Muscle of back (tissue), 11 donors: ENCODE results near the gene MRC2. TPM values are rescaled to one million over a fixed set of nuclear protein-coding genes. Genes with fewer than 3 reads are reported as not detected.
A peak's percentile ranks its signal among the peaks of the same experiment; 100 is the strongest.
"Not testable (repeated sequence)": the region's sequence is repeated elsewhere in the genome, so short reads cannot be mapped to it uniquely, and the experiment has no call there.

Source experiments
- DNase-seq, 3 donors: peaks; one replicate each; pipeline versions ENCODE4 v3.0.0 to v3.0.0-alpha.2; 2013
- polyA plus RNA-seq, 10 donors: library from polyadenylated mRNA; unstranded; fragments of 120-200 nt; gene quantifications; one replicate each; pipeline ENCODE4 v1.2.1, GENCODE V29; 2013; ENCODE audit not compliant: insufficient read length in 10 of 10

The MRC2 gene
- polyA plus RNA-seq, 10 donors: 112 to 237 (median 150) TPM

DNA sequence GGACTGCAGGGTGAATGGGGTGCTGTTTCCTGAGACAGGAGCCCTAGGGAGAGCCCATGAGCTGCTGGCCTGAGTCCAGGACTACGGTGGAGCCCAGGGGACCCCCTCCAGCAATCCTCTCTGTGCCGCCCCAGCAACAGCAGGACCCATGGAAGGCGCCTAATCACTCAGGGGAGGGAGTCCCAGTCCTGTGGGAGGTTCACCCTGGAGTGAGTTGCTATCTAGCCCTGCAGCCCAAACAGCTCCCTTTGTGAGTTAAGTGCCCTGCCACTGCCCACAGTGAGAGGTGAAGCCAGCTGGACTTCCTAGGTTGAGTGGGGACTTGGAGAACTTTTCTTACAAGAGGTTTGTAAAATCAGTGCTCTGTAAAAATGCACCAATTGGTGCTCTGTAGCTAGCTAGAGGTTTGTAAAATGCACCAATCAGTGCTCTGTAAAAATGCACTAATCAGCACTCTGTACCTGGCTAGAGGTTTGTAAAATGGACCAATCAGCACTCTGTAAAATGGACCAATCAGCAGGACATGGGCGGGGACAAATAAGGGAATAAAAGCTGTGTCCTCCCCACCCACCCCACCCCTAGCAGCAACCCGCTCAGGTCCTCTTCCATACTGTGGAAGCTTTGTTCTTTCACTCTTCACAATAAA lies 67.7 kb downstream of the MRC2 start:
- DNase-seq: not testable (repeated sequence)

DNA sequence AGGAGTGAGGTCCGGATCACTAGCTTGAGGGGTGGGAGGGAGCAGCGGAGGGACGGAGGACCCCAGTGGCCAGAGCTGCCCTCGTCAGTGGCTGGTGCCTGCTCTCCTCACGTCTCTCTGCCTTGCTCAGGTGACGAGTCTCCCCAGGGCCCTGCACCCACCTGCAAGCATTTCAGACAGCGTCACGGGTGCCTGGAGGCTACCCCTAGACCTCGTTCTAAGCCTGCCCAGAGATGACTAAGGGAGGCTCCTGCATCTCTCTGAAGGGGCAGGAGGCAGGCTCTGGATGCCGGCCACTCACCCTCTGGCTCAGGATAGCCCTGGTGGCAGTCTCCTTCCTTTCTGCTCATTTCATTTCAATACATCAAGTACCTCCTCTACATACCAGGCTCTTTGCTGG lies 68.8 kb downstream of the MRC2 start:
- DNase-seq: no peak

DNA sequence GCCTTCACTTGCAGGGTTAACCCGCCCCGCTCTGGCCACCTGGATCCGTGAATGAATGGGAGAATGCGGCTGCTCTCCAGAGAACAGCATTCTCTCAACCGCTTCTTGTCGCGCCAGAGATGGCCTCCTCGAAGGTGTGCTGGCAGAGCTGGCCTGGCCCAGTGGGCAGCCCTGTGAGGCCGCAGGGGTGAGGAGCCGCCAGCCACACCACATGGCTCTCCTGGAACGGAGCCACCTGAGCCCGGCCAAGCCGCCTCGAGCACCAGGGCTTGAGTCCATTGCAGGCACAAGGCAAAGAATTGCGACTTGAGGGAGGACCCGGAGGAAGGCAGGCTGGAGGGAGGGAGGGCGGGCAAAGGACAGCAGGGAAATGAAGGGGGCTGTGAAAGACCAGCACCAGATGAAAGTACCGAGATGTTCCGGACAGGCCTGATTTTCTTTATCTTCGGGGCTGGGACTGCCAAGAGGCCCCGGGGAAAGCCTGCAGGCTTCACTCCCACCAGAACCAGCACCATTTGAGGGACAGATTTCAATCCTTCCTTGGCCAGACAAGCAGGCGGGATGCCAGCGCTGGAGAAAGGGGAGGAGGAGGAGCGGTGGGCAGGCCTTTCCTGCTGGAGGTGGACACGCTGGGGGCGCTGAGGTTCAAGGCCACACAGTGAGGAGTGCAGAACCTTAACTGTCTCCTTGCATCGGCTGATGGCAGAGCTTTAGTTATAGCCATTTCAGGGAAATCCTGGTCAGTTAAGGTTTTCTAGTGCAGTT lies 69.4 kb downstream of the MRC2 start:
- no peak for DNase-seq

DNA sequence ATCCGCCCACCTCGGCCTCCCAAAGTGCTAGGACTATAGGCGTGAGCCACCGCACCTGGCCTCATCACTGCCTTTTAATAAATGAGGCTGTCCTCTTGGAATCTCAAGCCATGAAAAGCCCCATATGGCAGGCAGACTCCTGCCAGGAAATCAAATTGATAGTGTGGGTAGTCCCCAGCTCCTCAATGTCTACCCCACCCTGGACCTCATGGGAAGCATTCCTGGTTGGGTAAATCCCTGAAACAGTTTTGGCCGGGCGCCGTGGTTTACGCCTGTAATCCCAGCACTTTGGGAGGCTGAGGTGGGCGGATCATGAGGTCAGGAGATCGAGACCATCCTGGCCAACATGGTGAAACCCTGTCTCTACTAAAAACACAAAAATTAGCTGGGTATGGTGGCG lies 71.0 kb downstream of the MRC2 start:
- not testable (repeated sequence) for DNase-seq

DNA sequence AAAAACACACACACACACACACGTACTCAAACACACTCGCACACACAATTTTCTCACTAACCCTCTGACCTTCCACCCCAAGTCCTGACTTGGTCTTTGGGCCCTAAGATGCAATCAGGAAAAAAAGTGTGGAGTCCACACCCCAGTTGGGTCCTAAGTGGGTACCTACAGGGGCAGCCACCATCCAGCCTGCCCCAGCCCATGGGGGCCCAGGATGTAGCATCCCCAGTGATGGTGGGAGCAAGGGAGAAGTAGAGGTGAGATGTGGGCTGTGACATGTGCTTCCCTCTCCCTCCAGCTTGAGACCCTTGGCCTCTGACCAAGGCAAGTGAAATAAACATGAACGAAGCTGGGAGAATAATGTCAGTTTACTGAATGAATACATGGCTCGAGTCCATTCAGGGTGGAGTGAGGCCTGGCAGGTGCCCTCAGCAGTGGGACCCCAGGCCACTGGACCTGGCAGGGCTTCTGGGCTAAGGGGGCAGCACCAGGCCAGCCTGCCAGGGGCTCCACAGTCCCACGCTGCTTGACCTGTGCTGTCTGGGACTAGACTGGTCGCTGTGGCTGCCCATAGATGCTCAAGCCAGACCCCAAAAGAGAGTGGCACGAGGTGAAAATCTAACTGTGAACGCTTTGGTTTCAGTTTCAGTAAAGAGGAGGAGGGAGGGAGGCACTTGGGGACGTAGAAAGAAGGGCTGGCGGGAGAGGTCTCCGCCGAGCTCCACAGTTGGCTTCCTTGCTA lies 73.7 kb downstream of the MRC2 start:
- no peak for DNase-seq

DNA sequence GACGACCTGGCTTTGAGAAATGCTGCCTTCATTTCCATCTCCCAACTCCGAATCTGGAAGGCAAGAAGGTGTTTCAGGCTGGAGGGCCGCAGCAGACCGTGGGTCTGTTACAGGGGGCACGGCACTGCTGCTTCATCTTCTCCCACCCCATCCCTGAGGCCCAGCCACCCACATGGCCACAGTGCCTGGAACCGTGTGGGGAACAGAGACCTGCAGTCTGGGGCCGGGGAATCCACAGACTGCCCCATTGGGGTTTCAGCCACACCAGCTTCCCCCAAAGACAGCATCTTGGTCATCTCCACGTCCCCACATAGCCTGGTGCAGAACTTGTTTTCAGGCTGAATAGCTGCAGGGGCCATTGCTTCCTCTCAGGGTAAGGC lies 74.2 kb downstream of the MRC2 start:
- DNase-seq: no peak

DNA sequence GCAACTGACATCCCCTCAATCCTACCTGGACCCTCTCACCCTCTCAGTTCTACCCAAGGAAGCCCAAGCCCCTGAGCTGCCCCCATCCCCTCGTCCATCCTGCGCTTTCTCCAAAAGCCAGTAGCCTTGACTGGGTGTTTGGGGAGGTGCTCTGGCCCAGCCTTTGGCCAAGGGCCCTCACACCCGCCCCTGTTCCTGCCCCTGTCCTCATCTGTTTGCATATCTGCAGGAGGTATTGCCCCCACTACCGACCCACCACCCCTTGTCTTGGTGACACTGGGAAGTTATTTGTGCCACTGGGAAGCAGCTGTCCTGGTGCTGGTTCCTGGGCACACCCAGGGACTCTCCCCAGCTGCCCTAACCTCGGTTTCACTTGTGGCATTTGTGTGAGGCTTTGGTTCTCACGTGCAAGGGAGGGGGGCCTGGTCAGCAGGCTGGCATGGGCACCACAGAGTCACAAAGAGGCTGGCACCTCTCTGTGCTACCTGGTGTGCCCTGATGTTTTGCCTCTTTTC lies 75.3 kb downstream of the MRC2 start:
- DNase-seq: no peak

DNA sequence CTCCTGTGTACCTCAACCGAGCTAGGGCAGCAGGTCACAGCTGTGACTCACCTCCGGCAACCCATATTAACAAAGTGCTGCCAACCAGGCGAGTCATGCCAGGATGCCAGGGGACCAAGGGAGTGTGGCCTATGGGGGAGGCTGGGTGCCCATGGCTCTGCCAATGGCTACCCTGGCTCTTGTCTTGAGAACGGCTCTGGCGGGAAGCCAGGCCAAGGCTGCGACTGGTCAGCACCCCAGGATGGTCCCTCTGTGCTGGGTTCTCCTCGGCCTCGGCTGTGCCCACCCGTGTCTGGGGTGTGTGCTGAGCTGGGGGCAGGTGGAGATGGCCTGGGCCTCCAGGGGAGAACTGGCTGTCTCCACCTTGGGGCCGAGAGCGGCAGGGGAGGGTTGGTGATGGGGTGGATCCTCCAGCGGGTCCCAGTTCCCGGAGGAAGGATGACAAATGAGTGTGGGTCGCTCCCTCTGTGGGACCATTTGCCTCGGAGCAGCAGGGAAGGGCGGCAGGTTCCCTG lies 75.8 kb downstream of the MRC2 start:
- no peak for DNase-seq

DNA sequence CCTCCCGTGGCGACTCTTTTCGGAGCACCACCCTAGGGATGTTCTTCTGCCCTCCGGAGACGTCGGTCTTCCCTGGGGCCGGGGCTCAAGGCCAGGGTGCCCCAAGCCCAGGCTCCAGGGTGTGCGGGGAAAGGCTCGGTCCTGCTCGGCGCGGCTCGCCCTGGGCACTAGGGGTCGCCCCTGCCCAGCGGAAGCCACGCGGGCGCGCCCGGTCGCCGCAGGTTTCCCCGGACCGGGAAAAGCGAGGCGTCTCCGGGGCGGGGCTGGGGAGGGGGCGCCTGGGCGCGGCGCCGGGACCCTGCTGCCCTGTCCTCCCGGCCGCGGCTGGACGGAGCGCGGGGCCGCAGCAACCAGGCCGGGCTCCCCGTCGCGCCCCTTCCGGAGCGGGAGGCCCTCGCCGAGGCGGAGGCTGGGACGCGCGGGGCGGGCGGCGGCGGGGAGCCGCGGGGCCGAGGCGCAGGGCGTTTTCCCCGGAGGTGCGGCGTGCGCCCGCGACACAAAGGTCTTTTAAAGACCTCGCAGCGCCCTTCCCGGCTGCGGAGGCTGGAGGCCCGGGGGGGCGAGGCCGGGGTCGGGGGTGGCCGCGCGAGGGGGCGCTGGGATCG lies 76.4 kb downstream of the MRC2 start:
- DNase-seq: peak in 2 of 3 donors; percentile 81 to 87

DNA sequence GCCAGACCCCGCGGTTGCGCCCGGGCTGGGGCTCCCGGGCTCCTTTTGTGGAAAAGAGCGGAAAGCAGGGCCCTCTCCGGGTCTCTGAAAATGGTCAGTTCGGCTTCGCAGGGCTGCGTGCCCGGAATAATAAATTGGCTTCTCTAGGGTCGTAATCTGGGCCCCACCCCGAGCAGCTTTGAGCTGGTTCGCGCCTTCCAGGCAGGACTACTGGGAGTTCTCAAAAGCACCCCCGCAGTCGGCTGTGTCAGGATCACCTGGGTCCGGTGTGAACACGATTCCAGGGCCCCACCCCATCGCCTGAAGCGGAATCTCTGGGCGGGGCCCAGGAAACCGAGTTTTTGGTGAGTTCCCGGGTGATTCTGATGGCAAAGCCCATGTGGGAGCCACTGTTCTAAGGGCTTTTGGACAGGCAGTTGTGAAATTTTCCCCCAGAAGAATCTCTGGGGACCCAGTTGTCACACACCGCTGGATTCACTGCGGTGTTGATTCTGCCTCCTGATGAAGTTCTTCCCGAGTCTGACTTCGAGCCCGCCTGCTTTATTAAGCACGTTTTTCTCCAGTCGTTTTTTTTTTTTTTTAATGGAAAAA lies 77.0 kb downstream of the MRC2 start:
- DNase-seq: peak in 2 of 3 donors; percentile 58 to 83

DNA sequence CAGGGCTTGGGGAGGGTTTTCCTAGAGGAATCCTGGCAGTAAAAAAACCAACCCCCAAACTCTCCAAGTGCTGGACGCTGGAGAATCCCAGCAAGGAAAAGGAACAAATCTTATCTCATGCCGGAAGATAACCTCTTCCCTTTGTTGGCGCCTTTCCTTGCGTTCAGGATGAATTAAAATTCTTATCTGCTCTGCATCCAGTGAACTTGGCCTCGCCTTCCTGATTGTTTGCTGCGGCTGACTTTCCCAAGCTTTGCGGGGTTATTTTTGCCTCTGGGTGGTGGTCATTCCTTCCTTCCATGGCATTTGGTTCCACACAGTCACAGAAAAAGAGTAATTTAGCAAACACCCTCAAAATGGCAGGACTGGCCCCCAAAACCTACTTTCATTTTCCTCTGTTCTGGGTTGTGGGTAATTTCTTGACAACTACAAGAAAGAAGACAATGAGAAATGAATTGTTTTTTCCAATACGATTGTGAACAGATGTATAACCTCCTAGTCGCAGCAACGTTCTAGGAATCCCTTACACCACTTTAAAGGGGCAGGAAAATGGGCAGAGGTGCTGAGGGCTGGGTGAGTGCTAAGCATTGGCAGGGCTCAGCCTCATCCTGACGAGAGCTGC lies 77.8 kb downstream of the MRC2 start:
- peak in 2 of 3 donors; percentile 49 to 79 for DNase-seq

DNA sequence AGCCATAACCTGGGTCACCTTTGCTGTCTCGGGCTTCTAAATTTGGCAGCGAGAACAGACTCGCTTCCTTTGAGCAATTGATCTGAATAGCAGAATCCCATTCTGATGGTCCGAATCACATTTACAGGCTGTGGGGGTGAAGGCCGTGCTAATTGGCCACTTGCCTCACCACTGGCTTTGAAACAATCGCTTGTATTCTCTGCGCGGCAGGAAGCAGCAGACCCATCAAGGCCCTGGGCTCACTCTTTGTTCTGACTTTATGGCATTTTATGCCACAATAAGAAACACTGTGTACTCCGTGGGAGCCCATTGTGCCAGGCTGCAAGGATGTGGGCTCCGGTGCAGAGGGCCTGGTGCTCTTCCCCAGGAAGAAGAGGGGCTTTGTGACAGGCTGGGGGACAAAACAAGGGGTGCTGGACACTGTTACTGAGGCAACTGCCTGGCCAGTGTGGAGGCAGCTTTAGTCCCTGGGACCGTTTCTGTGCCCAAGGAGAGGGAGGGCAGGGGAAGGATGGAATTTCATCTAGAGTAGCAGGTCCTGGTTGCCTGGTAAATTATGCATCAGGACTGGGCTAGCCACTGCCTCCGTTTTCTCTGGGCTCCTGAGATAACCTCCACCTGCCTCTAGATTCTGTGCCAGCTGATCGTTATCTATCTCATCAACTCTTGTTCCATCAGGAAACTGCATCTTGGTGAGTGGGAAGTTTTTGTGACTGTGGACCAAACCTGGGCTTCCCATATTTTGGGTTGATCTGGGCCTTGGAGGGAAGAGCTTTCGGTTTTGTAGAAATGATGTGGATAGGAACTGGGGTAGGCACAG lies 78.5 kb downstream of the MRC2 start:
- peak in 1 of 3 donors; percentile 63 for DNase-seq

DNA sequence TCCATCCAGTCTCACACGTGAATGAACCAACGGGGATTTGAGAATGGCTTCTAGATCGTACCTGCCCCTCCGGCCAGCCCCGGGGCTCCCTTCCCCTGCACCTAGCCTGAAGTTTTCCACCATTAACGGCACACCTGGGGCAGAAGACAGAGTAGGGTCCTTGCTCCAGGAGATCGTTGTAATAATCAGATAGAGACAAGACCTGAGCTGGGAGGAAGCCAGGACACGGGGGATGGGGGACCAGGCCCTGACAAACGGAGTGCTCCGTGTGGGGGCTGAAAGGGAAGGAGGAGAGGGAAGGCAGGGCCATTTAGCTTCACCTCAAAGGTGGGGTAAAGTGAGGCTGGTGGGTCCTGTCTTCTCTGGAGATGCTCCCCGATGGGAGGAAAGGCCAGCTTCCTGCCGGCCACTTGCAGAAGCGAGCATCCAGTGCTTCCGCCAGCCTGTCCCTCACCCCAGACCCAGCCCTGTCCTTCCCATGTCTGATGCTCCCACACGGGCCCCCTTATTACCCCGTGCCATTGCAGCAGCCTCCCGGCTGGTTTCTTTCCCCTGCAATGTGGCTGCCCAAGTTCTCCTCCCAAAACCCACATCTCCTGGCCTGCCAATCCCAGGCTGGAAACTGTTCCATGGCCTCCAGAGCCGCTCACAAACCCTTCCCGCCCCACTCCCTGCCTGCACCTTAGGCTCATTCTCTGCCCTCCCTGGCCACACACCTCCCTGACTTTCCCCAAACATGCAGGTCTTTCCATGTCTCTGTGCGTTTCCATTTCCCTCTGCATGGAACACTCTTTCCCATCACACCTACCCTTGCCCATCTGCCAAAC lies 79.3 kb downstream of the MRC2 start:
- no peak for DNase-seq

DNA sequence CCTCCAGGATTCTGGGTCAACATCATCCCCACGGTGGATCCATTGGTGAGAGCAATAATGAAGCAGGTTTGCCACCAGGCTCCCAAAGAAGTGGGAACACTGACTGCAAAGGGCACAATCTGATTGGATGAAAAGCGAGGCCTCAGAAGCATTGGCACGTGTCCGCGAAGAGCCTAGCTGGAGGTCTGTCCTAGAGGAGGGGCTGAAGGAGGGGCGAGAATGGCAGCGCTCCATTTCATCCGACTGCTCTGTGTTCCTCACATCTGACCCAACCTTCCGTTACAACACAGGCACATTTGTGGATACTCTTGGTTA lies 79.9 kb downstream of the MRC2 start:
- no peak for DNase-seq

DNA sequence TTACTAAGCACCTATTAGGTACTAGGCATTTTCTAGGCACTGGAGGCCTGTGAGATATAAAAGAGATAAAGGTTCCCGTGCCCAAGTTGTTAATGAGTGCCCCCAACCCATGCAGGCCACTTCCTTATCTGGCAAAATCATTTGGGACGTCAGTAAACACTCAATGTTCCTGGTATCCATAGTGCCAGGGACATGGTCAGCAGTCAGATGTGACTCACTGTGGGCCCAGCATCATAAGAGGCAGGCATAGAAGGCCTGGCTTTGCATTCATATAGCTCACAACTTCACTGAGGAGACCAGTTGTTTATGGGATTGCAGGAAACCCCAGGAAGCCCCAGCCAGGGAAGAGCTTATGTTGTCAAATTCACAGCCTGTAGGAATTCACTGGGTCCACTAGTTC lies 81.1 kb downstream of the MRC2 start:
- DNase-seq: no peak

DNA sequence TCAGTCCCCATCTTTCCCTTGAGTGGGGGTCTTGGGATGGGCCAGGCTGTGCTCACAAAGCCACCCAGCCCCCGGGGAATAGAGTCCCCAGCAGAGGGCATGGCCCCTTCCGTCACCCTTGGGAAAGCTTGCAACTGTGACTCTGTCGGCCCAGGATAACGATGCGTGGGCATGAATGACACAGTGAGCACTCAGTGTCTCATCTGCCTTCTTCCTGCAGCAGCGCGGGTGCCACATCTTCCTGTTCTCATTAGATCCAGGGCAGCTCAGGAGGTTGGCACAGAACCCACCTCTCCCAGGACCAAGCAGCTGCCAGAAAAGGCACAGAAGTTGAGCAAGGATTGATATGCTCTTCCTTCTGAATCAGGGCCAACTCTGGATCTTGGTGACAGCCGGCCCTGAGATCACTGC lies 84.7 kb downstream of the MRC2 start:
- DNase-seq: peak in 1 of 3 donors; percentile 35

DNA sequence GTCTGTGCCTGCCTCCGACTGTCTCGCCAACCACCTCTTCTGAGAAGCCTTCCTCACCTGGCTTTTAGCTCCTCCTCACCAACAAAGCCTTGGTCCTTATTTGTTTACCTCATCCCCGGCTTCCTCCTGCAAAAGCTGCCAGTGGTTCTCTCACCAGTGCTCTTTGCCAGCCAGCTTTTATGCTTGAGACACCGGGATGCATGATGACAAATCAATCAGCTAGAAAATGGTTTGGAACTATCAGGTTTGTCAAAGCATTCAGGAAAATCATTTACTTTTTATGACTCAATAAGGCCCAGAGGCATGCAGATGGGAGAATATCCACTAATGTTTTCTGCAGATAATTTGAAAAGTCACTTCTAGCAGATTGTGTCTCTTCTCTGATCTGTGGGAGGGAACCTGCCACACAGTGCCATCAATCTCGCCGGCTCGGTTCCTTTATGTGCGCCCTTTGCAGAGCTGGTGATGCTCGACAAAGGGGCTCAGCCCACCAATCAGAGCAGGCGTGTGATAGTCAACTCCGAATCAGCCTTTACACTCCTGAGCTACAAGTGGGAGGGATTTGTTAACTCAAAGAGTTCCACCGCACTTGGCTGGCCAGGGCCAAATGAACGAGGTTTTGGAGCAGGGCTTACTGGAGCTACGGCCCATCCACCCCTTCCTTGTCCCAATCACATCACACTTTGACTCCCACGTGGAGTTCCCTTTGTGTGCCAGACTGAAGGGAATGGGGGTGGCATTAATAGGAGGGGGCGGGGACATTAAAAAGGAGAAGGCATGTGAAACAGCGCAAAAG lies 85.8 kb downstream of the MRC2 start:
- DNase-seq: peak in 2 of 3 donors; percentile 54 to 72

DNA sequence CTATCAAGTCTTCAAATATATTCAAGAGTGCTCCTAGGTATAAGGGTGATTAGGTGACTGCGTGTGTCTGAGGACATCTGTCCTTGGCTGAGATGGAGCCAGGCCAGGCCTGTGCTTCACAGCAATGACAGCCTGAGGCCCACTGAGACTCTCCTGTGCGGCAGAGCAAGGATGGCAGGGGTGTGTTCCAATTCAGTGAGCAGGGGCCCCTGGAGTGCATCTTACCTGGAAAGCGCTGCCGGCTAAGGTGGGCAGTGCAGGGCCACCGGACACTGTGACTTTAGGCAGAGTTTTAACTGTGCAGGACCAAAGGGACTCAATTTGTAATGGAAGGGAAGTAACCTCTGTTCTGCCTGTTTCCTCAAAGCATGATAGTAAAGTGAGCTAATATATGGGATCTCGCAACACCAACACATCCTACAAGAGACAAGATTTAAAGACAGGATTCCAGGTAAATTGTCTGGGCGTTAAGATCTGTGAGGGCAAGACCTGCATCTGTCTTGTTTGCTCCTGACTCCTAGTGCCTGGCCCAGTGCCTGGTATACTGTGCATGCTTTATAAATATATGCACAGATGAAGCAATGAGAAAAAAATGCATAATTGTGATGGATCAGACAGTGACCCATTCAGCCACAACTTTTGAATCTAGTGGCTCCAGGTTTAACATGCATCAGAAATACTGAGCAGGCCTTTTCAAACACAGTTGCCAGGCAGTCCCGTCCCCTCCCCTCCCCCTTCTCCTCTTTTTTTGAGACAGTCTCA lies 86.7 kb downstream of the MRC2 start:
- no peak for DNase-seq
